GM21723 (cell line): Measurements from ENCODE around the gene COX4I2.
A peak's percentile ranks its signal among the peaks of the same experiment; 100 is the strongest.
"Not testable (repeated sequence)": the region's sequence is repeated elsewhere in the genome, so short reads cannot be mapped to it uniquely, and the experiment has no call there.

Source experiments
- ATAC-seq: cut with Tn5 transposase; IDR thresholded peaks from one replicate; pipeline ENCODE4 v1.9.1; 2021; ENCODE audit warnings: mild to moderate bottlenecking, moderate library complexity; ENCODE audit not compliant: unreplicated experiment

COX4I2 gene

GRCh38 chr20:31637660-31638059, at the start of gene COX4I2:
TSS of gene COX4I2 (plus strand) at chr20:31637912. CDS start at chr20:31639018, 1,106 bp downstream.
- no peak for ATAC-seq

- ATAC-seq, result no peak
Measured at GRCh38 chr20:31590717-31591225, 46.9 kb upstream of the COX4I2 start.

GRCh38 chr20:31593221-31594001, 44.3 kb upstream of the COX4I2 start:
- no peak for ATAC-seq

- no peak for ATAC-seq
Measured at GRCh38 chr20:31594002-31594557, 43.6 kb upstream of the COX4I2 start.

GRCh38 chr20:31594558-31595379, 42.9 kb upstream of the COX4I2 start:
- ATAC-seq, result no peak

GRCh38 chr20:31595380-31595653, 42.4 kb upstream of the COX4I2 start:
- ATAC-seq, result no peak

- ATAC-seq, result no peak
Measured at GRCh38 chr20:31595654-31596411, 41.9 kb upstream of the COX4I2 start.

- not testable (repeated sequence) for ATAC-seq
Measured at GRCh38 chr20:31596412-31596715, 41.3 kb upstream of the COX4I2 start.

- no peak for ATAC-seq
Measured at GRCh38 chr20:31596831-31597480, 40.8 kb upstream of the COX4I2 start.

GRCh38 chr20:31597481-31597855, 40.2 kb upstream of the COX4I2 start:
- no peak for ATAC-seq

GRCh38 chr20:31602431-31602778, 35.3 kb upstream of the COX4I2 start:
- no peak for ATAC-seq

GRCh38 chr20:31602779-31603441, 34.8 kb upstream of the COX4I2 start:
- peak; percentile 66 for ATAC-seq

- ATAC-seq, result peak; percentile 48
Measured at GRCh38 chr20:31603822-31604566, 33.7 kb upstream of the COX4I2 start.

- ATAC-seq, result no peak
Measured at GRCh38 chr20:31604567-31605030, 33.1 kb upstream of the COX4I2 start.

GRCh38 chr20:31605031-31605901, 32.4 kb upstream of the COX4I2 start, which contains the start of gene ID1:
TSS of gene ID1 (plus strand) at chr20:31605289. CDS start at chr20:31605388, 99 bp downstream.
- peak; percentile 83 for ATAC-seq

- ATAC-seq, result no peak
Measured at GRCh38 chr20:31605902-31606803, 31.6 kb upstream of the COX4I2 start.
